Kidney epithelial cell (primary cell): ENCODE data around the gene MYB. TPM values are rescaled to one million over a fixed set of nuclear protein-coding genes. Genes with fewer than 3 reads are reported as not detected.
"Not testable (repeated sequence)": the region's sequence is repeated elsewhere in the genome, so short reads cannot be mapped to it uniquely, and the experiment has no call there.

Experiments used
- DNase-seq: peaks from one replicate; pipeline ENCODE4 v3.0.0-alpha.2; 2010; ENCODE audit warnings: low read depth
- H3K27me3 ChIP-seq: 2 replicates; pipeline ENCODE4 v1.6.0; 2011; ENCODE audit warnings: low read length; ENCODE audit not compliant: control insufficient read depth, insufficient read depth
- H3K36me3 ChIP-seq: 2 replicates; pipeline ENCODE4 v1.5.1; 2011; ENCODE audit warnings: low read length; ENCODE audit not compliant: control insufficient read depth, insufficient read depth
- H3K4me3 ChIP-seq: 2 replicates; pipeline ENCODE4 v1.5.1; 2011; ENCODE audit warnings: low read depth, mild to moderate bottlenecking, control low read depth, low read length
- total RNA-seq: library from RNA; depleted of rRNA; stranded (reverse); fragments of >200 nt; gene quantifications from 2 replicates; pipeline ENCODE4 v1.2.3, GENCODE V29; 2015
- TF ChIP-seq, protein P1 (sequence below): IDR thresholded peaks from 2 replicates; pipeline ENCODE4 v1.5.1; 2011; ENCODE audit warnings: mild to moderate bottlenecking, moderate library complexity, low read length, control low read depth, inconsistent platforms; ENCODE audit not compliant: insufficient read depth, poor library complexity, severe bottlenecking

MYB gene
- total RNA-seq, 1 donor from 2014 or later = 1.7 TPM

GRCh38 chr6:135149376-135149775 is 31.7 kb upstream of the MYB start:
- DNase-seq = no peak
- Histone ChIP-seq H3K4me3 (no peak overlapping the region), H3K27me3 (no peaks in the 10 kb centered on the region), H3K36me3 (no peaks in the 10 kb centered on the region)
- TF ChIP-seq, protein P1, sequence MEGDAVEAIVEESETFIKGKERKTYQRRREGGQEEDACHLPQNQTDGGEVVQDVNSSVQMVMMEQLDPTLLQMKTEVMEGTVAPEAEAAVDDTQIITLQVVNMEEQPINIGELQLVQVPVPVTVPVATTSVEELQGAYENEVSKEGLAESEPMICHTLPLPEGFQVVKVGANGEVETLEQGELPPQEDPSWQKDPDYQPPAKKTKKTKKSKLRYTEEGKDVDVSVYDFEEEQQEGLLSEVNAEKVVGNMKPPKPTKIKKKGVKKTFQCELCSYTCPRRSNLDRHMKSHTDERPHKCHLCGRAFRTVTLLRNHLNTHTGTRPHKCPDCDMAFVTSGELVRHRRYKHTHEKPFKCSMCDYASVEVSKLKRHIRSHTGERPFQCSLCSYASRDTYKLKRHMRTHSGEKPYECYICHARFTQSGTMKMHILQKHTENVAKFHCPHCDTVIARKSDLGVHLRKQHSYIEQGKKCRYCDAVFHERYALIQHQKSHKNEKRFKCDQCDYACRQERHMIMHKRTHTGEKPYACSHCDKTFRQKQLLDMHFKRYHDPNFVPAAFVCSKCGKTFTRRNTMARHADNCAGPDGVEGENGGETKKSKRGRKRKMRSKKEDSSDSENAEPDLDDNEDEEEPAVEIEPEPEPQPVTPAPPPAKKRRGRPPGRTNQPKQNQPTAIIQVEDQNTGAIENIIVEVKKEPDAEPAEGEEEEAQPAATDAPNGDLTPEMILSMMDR = no peak

DNA sequence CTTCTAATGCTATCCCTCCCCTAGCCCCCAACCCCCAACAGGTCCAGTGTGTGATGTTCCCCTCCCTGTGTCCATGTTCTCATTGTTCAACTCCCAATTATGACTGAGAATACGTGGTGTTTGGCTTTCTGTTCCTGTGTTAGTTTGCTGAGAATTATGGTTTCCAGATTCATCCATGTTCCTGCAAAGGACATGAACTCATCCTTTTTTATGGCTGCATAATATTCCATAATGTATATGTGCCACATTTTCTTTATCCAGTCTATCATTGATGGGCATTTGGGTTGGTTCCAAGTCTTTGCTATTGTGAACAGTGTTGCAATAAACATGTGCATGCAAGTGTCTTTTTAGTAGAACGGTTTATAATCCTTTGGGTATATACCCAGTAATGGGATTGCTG is 30.6 kb upstream of the MYB start:
- H3K27me3 ChIP-seq, H3K4me3 ChIP-seq, DNase-seq, H3K36me3 ChIP-seq: not testable (repeated sequence)

DNA sequence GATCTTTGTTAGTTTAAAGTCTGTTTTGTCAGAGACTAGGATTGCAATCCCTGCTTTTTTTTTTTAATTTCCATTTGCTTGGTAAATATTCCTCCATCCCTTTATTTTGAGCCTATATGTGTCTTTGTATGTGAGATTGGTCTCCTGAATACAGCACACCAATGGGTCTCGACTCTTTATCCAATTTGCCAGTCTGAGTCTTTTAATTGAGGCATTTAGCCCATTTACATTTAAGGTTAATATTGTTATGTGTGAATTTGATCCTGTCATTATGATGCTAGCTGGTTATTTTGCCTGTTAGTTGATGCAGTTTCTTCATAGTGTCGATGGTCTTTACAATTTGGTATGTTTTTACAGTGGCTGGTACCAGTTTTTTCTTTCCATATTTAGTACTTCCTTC is 27.0 kb upstream of the MYB start:
- H3K4me3 ChIP-seq, DNase-seq, H3K27me3 ChIP-seq, H3K36me3 ChIP-seq: not testable (repeated sequence)

- Histone ChIP-seq H3K36me3 (no peaks in the 10 kb centered on the region), H3K4me3 (no peak overlapping the region), H3K27me3 (no peaks in the 10 kb centered on the region)
- DNase-seq = no peak
- TF ChIP-seq, protein P1 = no peak
Observed at GRCh38 chr6:135158397-135158796, 22.7 kb upstream of the MYB start.

DNA sequence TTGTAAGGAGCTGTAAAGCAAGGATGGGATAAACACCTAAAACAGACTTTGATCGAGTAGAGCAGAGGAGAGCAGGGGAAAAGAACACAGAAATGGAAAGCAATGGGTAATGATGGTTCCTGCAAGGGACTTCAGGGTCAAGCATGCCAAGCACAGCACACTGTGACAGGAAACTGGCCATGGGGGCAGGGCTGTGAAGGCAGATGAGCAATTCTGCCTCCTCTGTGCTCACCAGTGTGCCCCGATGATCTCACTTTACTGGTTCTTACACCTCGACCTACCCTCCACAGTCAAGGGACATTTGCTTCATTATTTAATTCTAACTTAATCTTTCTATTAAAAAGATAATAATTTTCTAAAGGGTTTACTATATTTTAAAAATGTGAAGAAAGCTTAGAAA is 21.6 kb upstream of the MYB start:
- TF ChIP-seq, protein P1 = no peak
- no peak for DNase-seq
- no peaks in the 10 kb centered on the region for H3K36me3 ChIP-seq
- H3K27me3 ChIP-seq = no peaks in the 10 kb centered on the region
- H3K4me3 ChIP-seq = no peak overlapping the region

DNA sequence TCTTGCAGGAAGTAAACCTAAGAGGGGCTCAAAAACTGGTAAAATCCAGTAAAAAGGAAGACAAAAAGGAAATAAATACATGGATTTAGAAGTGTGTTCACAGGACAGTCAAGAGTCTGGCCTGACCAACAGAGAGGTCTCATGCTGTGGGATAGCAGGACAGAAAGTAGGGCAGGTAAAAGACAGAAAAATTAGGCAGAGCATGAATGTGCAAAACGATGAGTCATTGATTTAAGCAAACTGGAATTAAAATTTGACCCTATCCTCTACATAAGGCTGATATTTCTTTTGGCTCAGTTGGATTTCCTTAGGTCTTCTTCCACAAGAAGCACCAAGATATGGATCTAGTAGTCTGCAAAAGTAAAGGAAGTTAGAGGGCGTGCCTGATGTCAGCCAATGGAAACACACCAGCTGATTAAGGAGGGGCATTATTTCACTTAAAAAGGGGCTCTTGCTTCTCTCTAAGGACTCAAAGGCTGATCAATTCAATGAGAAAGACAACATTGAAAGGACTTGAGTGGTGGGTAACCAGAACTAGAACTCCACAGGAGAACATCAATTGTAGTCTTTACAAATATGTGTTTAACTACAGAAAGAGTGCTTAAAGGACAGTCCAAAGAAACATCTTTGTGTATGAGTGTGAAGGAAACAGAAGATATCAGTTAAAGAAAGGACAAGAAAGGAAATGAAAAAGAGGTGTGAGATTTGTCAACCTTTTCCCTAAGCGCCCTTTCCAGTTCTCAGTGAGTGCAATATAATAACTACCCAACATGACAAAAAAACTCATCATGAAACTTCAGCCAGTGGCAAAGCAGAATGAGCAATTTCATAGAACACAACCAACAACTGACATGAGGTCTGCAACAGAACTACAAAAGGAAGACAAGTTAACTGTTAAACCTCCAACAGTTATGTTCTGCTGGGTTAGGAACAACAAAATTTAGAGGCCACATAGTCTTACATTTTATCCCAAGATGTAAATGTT is 19.4 kb upstream of the MYB start:
- no peak for DNase-seq
- H3K27me3 ChIP-seq = no peaks in the 10 kb centered on the region
- no peaks in the 10 kb centered on the region for H3K36me3 ChIP-seq
- TF ChIP-seq, protein P1 = no peak
- H3K4me3 ChIP-seq = no peak overlapping the region
